Measurements from ENCODE around the gene BICD2. TPM values are rescaled to one million over a fixed set of nuclear protein-coding genes. Genes with fewer than 3 reads are reported as not detected.

Gene BICD2
- total and polyA plus RNA-seq, 9 of the 15 experiments (the other 6 are each of a cell fraction or from before 2014, with no cell fraction given) = 3.6 to 23.4 (median 11.8) TPM

DNA sequence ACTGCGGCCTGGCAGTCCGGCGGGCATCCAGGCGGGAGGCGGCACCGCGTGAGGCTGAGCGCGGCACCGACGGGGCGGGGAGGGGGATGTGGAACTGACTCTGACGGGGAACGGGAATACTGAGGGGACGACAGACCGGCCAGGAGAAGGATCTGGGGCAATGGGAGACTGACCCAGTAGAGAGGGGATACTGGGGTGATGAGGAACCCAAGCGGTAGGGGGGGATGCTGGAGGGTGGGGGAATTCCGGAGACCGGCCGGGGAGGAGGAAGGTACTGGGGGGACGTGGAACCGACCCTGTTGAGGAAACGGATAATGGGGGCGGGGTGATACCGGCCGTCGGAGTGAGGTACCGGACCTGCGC lies 95.1 kb downstream of the BICD2 start:
- Histone ChIP-seq H3K9me1 (ENCODE audit: control insufficient read depth, insufficient read depth, low read length) (peaks cover 3% of the 10 kb centered on the region), H3K4me2 (ENCODE audit: insufficient read depth, low read length) (peak overlapping the region; percentile 88), H3K4me1 (replicated peaks in 1 of 2; ENCODE audit: control insufficient read depth in 2 of 2, insufficient read depth in 2 of 2, low read length in 2 of 2) (peaks cover 11 to 21% of the 10 kb centered on the region in 2 experiments; a peak in 4 of 5 replicates), H3K79me2 (ENCODE audit: control insufficient read depth, insufficient read depth, low read length) (peaks cover 64% of the 10 kb centered on the region), H3K27me3 (ENCODE audit: control insufficient read depth in 2 of 2, insufficient read depth in 2 of 2, low read length in 2 of 2) (no peaks in the 10 kb centered on the region), H3K27ac (ENCODE audit: extremely low read depth, low read depth, low read length) (peak overlapping the region; percentile 76), H3K9me3 (replicated peaks; ENCODE audit: control insufficient read depth, insufficient read depth, low read depth, low read length) (no peaks in the 10 kb centered on the region; the same call in 1 of the 2 replicates), H3K9ac (ENCODE audit: insufficient read depth in 1 of 2, low read depth in 2 of 2, low read length in 2 of 2) (peak overlapping the region; percentile 98), H3K36me3 (ENCODE audit: control insufficient read depth, insufficient read depth, low read length) (peaks cover 17% of the 10 kb centered on the region; the same call in 2 of the 3 replicates), H4K20me1 (replicated peaks; ENCODE audit: control insufficient read depth, insufficient read depth, low read length) (peaks cover 12% of the 10 kb centered on the region), H2AFZ (ENCODE audit: low read depth, low read length) (peak overlapping the region; percentile 90), H3K4me3 (peak overlapping the region; percentile 66)
- CTCF ChIA-PET (ENCODE audit: low intra/inter-chr PET ratio) = no interaction called here
- DNase-seq (ENCODE audit: extremely low read depth in 1 of 4, low spot score in 3 of 4) (peak; percentile 28 to 58 (median 44)), FAIRE-seq (no peak), ATAC-seq (peak; percentile 10)
- in situ Hi-C loops (cut with MboI) (no loop called here), intact Hi-C loops (cut with micrococcal nuclease) (no loop called here)
- POLR2A ChIA-PET = interaction anchor here (0.7 to 2.4 kb wide), 6 partner anchors 10 to 343 kb away, joined by 3 to 8 read pairs (median 4); partner anchors contain the start of gene CENPP
- no TSS peak for BruUV-seq (replicated peaks)
- 0% methylated on average over 11 of the region's 29 CpGs for WGBS (ENCODE audit: insufficient coverage, low coverage, missing lambda C conversion rate)
- TF ChIP-seq, protein P1, sequence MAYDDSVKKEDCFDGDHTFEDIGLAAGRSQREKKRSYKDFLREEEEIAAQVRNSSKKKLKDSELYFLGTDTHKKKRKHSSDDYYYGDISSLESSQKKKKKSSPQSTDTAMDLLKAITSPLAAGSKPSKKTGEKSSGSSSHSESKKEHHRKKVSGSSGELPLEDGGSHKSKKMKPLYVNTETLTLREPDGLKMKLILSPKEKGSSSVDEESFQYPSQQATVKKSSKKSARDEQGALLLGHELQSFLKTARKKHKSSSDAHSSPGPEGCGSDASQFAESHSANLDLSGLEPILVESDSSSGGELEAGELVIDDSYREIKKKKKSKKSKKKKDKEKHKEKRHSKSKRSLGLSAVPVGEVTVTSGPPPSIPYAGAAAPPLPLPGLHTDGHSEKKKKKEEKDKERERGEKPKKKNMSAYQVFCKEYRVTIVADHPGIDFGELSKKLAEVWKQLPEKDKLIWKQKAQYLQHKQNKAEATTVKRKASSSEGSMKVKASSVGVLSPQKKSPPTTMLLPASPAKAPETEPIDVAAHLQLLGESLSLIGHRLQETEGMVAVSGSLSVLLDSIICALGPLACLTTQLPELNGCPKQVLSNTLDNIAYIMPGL (CRISPR knock-in tag; IDR thresholded peaks at IDR 0.05) = 0 out of 2 replicates have a peak, but pooled peaks have one; percentile 35
- TF ChIP-seq RBM25 (IDR thresholded peaks at IDR 0.05; ENCODE audit: low read depth, low read length, severe bottlenecking) (no peak), NFIC (IDR thresholded peaks at IDR 0.05) (0 out of 2 replicates have a peak, but pooled peaks have one; percentile 3), SUPT5H (IDR thresholded peaks at IDR 0.05) (0 out of 2 replicates have a peak, but pooled peaks have one; percentile 14), ZFX (CRISPR knock-in tag; IDR thresholded peaks at IDR 0.05) (peak; percentile 14; the same call in 1 of the 2 replicates), NCOA6 (IDR thresholded peaks at IDR 0.05) (peak; percentile 71)
